Measurements from ENCODE around the gene NTRK3. TPM values are rescaled to one million over a fixed set of nuclear protein-coding genes. Genes with fewer than 3 reads are reported as not detected.

Gene NTRK3
- total and polyA plus RNA-seq, 2 of the 8 experiments (the other 6 are each of a cell fraction or from before 2014, with no cell fraction given): 4.5 to 6.8 TPM

GRCh38 chr15:87973501-87974215, 282.9 kb downstream of the NTRK3 start:
- Histone ChIP-seq H2BK20ac (ENCODE audit: low read length) (no peak overlapping the region), H3K23me2 (ENCODE audit: low read depth, low read length) (no peaks in the 10 kb centered on the region), H3K4me3 (ENCODE audit: extremely low read depth in 1 of 4, insufficient read depth in 2 of 4, low read depth in 3 of 4, low read length in 4 of 4) (no peak overlapping the region), H3K56ac (replicated peaks; ENCODE audit: insufficient read length, low read depth, low read length) (no peak overlapping the region), H2AK5ac (ENCODE audit: low read depth, low read length) (no peak overlapping the region), H3K79me1 (ENCODE audit: low read depth, low read length) (no peaks in the 10 kb centered on the region), H4K8ac (ENCODE audit: extremely low read depth, insufficient read depth, low read length) (no peak overlapping the region), H3K9ac (replicated peaks in 1 of 4; ENCODE audit: extremely low read depth in 1 of 4, low read depth in 3 of 4, low read length in 3 of 4) (no peak overlapping the region), H2BK15ac (ENCODE audit: low read length) (no peak overlapping the region), H2BK12ac (ENCODE audit: low read depth, low read length) (no peak overlapping the region), H4K20me1 (replicated peaks in 1 of 2; ENCODE audit: control insufficient read depth in 1 of 2, insufficient read depth in 2 of 2, low read length in 2 of 2) (no peaks in the 10 kb centered on the region), H2AFZ (ENCODE audit: low read length) (no peak overlapping the region), H3K9me3 (ENCODE audit: insufficient read depth in 2 of 2, low read depth in 1 of 2, low read length in 1 of 2) (no peaks in the 10 kb centered on the region), H2BK120ac (replicated peaks; ENCODE audit: low read depth, low read length) (no peak overlapping the region), H3K27ac (ENCODE audit: low read depth, low read length) (no peak overlapping the region), H3K4me2 (ENCODE audit: insufficient read depth in 1 of 2, low read depth in 2 of 2, low read length in 2 of 2) (no peak overlapping the region), H2BK5ac (ENCODE audit: low read depth, low read length) (no peak overlapping the region), H3K27me3 (replicated peaks in 1 of 4; ENCODE audit: control insufficient read depth in 3 of 4, extremely low read depth in 1 of 4, insufficient read depth in 3 of 4, low read length in 3 of 4) (no peaks in the 10 kb centered on the region), H4K91ac (replicated peaks; ENCODE audit: insufficient read length, low read length) (no peak overlapping the region), H3K79me2 (ENCODE audit: control insufficient read depth in 1 of 2, insufficient read depth in 2 of 2, low read length in 2 of 2) (no peaks in the 10 kb centered on the region), H3K18ac (ENCODE audit: extremely low read depth, low read length) (no peak overlapping the region), H4K5ac (ENCODE audit: insufficient read length, low read depth, low read length) (no peak overlapping the region), H3K4me1 (replicated peaks in 1 of 4; ENCODE audit: control insufficient read depth in 3 of 4, insufficient read depth in 4 of 4, low read length in 3 of 4) (no peaks in the 10 kb centered on the region), H3K4ac (replicated peaks; ENCODE audit: insufficient read length, low read depth, low read length) (no peak overlapping the region), H3K14ac (ENCODE audit: insufficient read length) (no peak overlapping the region), H3K36me3 (ENCODE audit: control insufficient read depth in 2 of 4, insufficient read depth in 4 of 4, low read length in 3 of 4) (no peaks in the 10 kb centered on the region), H3K23ac (ENCODE audit: insufficient read length) (no peak overlapping the region)
- ChIA-PET POLR2A (ENCODE audit: partially characterized antibody) (no interaction called here), CTCF (ENCODE audit: partially characterized antibody) (interaction anchor here (0.7 to 1.2 kb wide), 2 partner anchors 11 to 1020 kb away, joined by 3 to 4 read pairs; no protein-coding TSS in a partner anchor)
- 84% methylated on average over 11 of the region's 13 CpGs; no CpG with 5 or more reads in 1 of the 2 experiments for WGBS, 2 experiments (ENCODE audit: extremely low coverage in 1 of 2, insufficient coverage in 1 of 2, insufficient read length in 1 of 2, insufficient replicate concordance in 2 of 2, low coverage in 1 of 2, low lambda C conversion rate in 2 of 2, missing lambda C conversion rate in 1 of 2)
- DNase-seq (ENCODE audit: low read depth in 1 of 2, low spot score in 2 of 2) (no peak), FAIRE-seq (no peak)
- TF ChIP-seq HDAC6 (IDR thresholded peaks at IDR 0.05; ENCODE audit: low read depth, low read length) (no peak), TCF12 (IDR thresholded peaks at IDR 0.05; ENCODE audit: low read depth, low read length) (no peak), RFX5 (IDR thresholded peaks at IDR 0.05; ENCODE audit: borderline replicate concordance, low read depth, low read length) (no peak), EGR1 (IDR thresholded peaks at IDR 0.05; ENCODE audit: borderline replicate concordance, low read depth, low read length) (no peak), CHD1 (IDR thresholded peaks at IDR 0.05; ENCODE audit: low read depth, low read length) (no peak)
